GM21447 (cell line): ENCODE results near the gene TMEM181.
"Not testable (repeated sequence)": the region's sequence is repeated elsewhere in the genome, so short reads cannot be mapped to it uniquely, and the experiment has no call there.

Experiments used
- ATAC-seq: cut with Tn5 transposase; IDR thresholded peaks from one replicate; pipeline ENCODE4 v1.9.1; 2021; ENCODE audit not compliant: unreplicated experiment

The TMEM181 gene

GRCh38 chr6:158593670-158594069 lies 33.8 kb downstream of the TMEM181 start:
- ATAC-seq: no peak

- ATAC-seq: no peak
Measured at GRCh38 chr6:158595223-158595622, 35.3 kb downstream of the TMEM181 start.

GRCh38 chr6:158596861-158597260 lies 37.0 kb downstream of the TMEM181 start:
- ATAC-seq: no peak

GRCh38 chr6:158597565-158597964 lies 37.7 kb downstream of the TMEM181 start:
- no peak for ATAC-seq

GRCh38 chr6:158599635-158600034 lies 39.7 kb downstream of the TMEM181 start:
- no peak for ATAC-seq

- no peak for ATAC-seq
Measured at GRCh38 chr6:158603261-158604047, 43.6 kb downstream of the TMEM181 start.

GRCh38 chr6:158604048-158604406 lies 44.1 kb downstream of the TMEM181 start:
- no peak for ATAC-seq

- no peak for ATAC-seq
Measured at GRCh38 chr6:158605266-158605878, 45.5 kb downstream of the TMEM181 start.

- not testable (repeated sequence) for ATAC-seq
Measured at GRCh38 chr6:158606011-158606410, 46.1 kb downstream of the TMEM181 start.

- no peak for ATAC-seq
Measured at GRCh38 chr6:158606935-158607334, 47.0 kb downstream of the TMEM181 start.

GRCh38 chr6:158607411-158608170 lies 47.7 kb downstream of the TMEM181 start:
- no peak for ATAC-seq

- ATAC-seq: no peak
Measured at GRCh38 chr6:158608221-158608620, 48.3 kb downstream of the TMEM181 start.

- ATAC-seq: no peak
Measured at GRCh38 chr6:158609455-158610155, 49.7 kb downstream of the TMEM181 start.

GRCh38 chr6:158610319-158610968 lies 50.6 kb downstream of the TMEM181 start:
- no peak for ATAC-seq

GRCh38 chr6:158611039-158611438 lies 51.1 kb downstream of the TMEM181 start:
- ATAC-seq: no peak

- ATAC-seq: no peak
Measured at GRCh38 chr6:158611541-158612370, 51.9 kb downstream of the TMEM181 start.

GRCh38 chr6:158614606-158615005 lies 54.7 kb downstream of the TMEM181 start:
- not testable (repeated sequence) for ATAC-seq

- ATAC-seq: not testable (repeated sequence)
Measured at GRCh38 chr6:158618289-158618688, 58.4 kb downstream of the TMEM181 start.

- ATAC-seq: no peak
Measured at GRCh38 chr6:158619922-158620801, 60.3 kb downstream of the TMEM181 start.
